Activated T-helper 17 cell treated with anti-CD3 and anti-CD28 coated beads, Interleukin-2, amount 50 U/mL, for 72 hours (primary cell): ENCODE data around the gene RCCD1. TPM values are rescaled to one million over a fixed set of nuclear protein-coding genes. Genes with fewer than 3 reads are reported as not detected.
"Not testable (repeated sequence)": the region's sequence is repeated elsewhere in the genome, so short reads cannot be mapped to it uniquely, and the experiment has no call there.

Source experiments
- ATAC-seq: fragments of 150-1000 bp; cut with Tn5 transposase; replicated peaks from 2 replicates; pipeline ENCODE4 v1.10.0; 2021; ENCODE audit warnings: mild to moderate bottlenecking, moderate library complexity
- H3K27ac Mint-ChIP-seq: one replicate; pipeline ENCODE4 v1.8.0; 2022; ENCODE audit warnings: mixed read lengths
- H3K27me3 Mint-ChIP-seq: one replicate; pipeline ENCODE4 v1.8.0; 2022; ENCODE audit warnings: mixed read lengths
- H3K36me3 Mint-ChIP-seq: one replicate; pipeline ENCODE4 v1.8.0; 2022; ENCODE audit warnings: low read depth, mild to moderate bottlenecking, mixed read lengths
- H3K4me1 Mint-ChIP-seq: one replicate; pipeline ENCODE4 v1.8.0; 2022; ENCODE audit warnings: mixed read lengths
- H3K4me3 Mint-ChIP-seq: one replicate; pipeline ENCODE4 v1.8.0; 2022; ENCODE audit warnings: mild to moderate bottlenecking, mixed read lengths
- H3K9me3 Mint-ChIP-seq: one replicate; pipeline ENCODE4 v1.8.0; 2022; ENCODE audit warnings: mixed read lengths
- total RNA-seq, 2 donors: library from RNA; stranded (reverse); gene quantifications; one replicate each; pipeline ENCODE4 v1.2.3, GENCODE V29; 2022

RCCD1 gene
- total RNA-seq, 2 donors from 2014 or later, result 31.9 to 32.8 TPM

DNA sequence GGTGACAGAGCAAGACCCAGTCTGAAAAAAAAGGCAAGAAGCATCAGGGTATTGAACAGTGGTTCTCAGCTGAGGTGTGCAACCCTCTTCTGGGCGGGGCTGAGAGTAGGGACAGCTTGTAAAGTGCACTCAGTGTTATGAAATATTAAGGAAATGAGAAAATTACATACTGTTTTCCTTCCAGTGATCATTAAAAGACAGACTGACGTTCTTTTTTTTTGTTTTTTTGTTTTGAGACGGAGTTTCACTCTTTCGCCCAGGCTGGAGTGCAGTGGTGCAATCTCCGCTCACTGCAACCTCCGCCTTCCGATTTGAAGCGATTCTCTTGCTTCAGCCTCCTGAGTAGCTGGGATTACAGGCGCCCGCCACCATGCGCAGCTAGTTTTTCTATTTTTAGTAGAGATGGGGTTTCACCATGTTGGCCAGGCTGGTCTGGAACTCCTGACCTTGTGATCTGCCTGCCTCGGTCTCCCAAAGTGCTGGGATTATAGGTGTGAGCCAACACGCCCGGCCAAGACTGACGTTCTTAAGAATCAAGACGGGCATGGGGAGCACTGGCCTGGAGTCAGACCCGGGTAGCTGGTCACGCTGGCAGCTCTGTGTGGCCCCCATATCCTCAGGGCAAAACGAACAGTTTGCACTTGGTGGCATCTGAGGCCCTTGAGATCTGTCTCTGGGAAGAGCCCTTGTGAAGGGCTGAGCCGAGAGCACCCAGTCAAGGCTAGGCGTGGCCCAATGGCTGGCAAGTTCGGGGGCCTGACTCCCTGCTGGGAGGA lies 40.2 kb upstream of the RCCD1 start:
- ATAC-seq, result no peak
- H3K9me3 Mint-ChIP-seq, result no peaks in the 10 kb centered on the region
- no peak overlapping the region for H3K27ac Mint-ChIP-seq
- no peaks in the 10 kb centered on the region for H3K4me1 Mint-ChIP-seq
- no peak overlapping the region for H3K4me3 Mint-ChIP-seq
- H3K36me3 Mint-ChIP-seq, result peaks cover 98% of the 10 kb centered on the region
- no peaks in the 10 kb centered on the region for H3K27me3 Mint-ChIP-seq

DNA sequence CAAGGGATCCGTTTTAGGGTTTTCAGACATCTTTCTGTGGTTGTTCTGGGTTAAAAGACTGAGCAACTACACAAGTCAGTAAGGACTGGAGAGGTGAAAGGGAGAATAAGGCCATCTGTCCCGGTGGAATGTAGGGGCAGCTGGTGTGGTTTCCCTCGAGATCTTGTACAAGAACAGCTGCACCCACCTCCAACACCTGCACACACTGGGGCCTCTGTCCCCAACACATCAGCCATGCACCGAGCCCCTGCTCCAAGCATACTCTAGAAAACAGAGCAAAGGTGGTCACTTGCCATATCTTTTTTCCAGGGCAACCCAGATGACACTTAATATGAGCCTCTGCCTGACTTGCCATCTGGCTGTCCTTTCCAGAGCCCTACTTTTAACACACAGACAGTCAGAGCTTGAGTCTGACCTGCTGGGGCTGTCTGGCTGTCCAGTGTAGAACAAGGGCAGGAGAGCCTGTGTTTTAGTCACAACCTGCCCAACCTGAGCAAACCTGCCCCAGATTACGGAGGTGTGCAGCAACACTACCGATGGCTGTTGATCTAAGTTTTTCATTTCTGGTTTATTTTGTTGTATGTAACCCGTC lies 39.4 kb upstream of the RCCD1 start:
- Mint-ChIP-seq H3K4me3 (no peak overlapping the region), H3K4me1 (peaks cover 4% of the 10 kb centered on the region), H3K27me3 (no peaks in the 10 kb centered on the region), H3K36me3 (peaks cover 98% of the 10 kb centered on the region), H3K27ac (no peak overlapping the region), H3K9me3 (no peaks in the 10 kb centered on the region)
- ATAC-seq, result no peak

- Mint-ChIP-seq H3K27me3 (no peaks in the 10 kb centered on the region), H3K4me1 (peaks cover 4% of the 10 kb centered on the region), H3K27ac (no peak overlapping the region), H3K9me3 (no peaks in the 10 kb centered on the region), H3K36me3 (peaks cover 98% of the 10 kb centered on the region), H3K4me3 (no peak overlapping the region)
- no peak for ATAC-seq
These were observed 38.8 kb upstream of the RCCD1 start for GRCh38 chr15:90915808-90916440.

GRCh38 chr15:90916461-90916860 lies 38.2 kb upstream of the RCCD1 start:
- Mint-ChIP-seq H3K27ac (no peak overlapping the region), H3K4me1 (peaks cover 4% of the 10 kb centered on the region), H3K4me3 (no peak overlapping the region), H3K36me3 (peaks cover 98% of the 10 kb centered on the region), H3K27me3 (no peaks in the 10 kb centered on the region), H3K9me3 (no peaks in the 10 kb centered on the region)
- no peak for ATAC-seq

DNA sequence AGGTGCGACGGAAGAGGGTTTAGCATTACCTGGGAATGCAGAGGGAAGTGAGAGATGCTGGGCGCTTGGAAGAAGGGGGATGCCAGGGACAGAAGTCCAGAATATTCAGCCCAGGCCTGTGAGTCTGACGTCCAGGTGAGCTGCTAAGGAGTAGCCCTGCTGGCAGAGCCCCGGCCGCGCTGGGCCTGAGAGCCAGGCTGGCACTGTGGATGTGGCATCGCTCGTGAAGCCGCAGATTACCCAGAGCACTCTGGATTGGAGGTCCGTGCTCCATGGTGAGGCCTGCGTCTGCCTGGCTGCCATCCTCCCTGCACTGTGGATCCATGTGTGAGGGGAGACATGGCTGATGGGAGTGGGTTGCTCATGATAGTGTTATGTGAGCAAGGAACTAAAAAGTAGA lies 37.1 kb upstream of the RCCD1 start:
- H3K9me3 Mint-ChIP-seq, result no peaks in the 10 kb centered on the region

GRCh38 chr15:90918034-90918788 lies 36.5 kb upstream of the RCCD1 start:
- Mint-ChIP-seq H3K9me3 (no peaks in the 10 kb centered on the region), H3K27ac (peak overlapping the region; percentile 50), H3K4me1 (peaks cover 9% of the 10 kb centered on the region), H3K36me3 (peaks cover 97% of the 10 kb centered on the region), H3K27me3 (no peaks in the 10 kb centered on the region), H3K4me3 (no peak overlapping the region)
- ATAC-seq, result no peak

More for the DNA sequence above, 37.1 kb upstream of the RCCD1 start:
- Mint-ChIP-seq H3K27ac (no peak overlapping the region), H3K36me3 (peaks cover 96% of the 10 kb centered on the region), H3K27me3 (no peaks in the 10 kb centered on the region), H3K4me1 (peaks cover 4% of the 10 kb centered on the region), H3K4me3 (no peak overlapping the region)
- ATAC-seq, result no peak

DNA sequence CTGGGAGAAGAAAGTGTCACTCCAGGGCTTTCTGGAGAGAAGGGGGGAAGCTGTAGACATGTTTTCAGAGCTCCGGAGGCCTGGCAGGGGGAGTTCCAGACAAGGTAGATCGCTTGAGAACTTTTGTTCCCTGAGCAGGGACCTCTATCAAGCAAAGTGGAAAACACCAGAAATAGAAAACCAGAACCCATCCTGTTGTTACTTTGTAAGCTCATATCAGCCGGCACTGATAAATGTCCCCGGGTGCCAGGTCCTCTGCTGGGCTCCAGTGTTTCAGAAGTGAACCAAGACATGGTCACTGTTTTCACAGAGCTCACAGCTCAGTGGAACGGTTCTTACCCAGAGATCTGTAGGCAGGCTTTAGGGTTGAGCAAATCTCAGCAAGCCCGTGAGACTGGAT lies 35.8 kb upstream of the RCCD1 start:
- Mint-ChIP-seq H3K27me3 (no peaks in the 10 kb centered on the region), H3K4me1 (peaks cover 10% of the 10 kb centered on the region), H3K4me3 (no peak overlapping the region), H3K27ac (peak overlapping the region; percentile 50), H3K9me3 (no peaks in the 10 kb centered on the region), H3K36me3 (peaks cover 90% of the 10 kb centered on the region)
- ATAC-seq, result no peak

- no peak for ATAC-seq
- Mint-ChIP-seq H3K27me3 (no peaks in the 10 kb centered on the region), H3K36me3 (peaks cover 60% of the 10 kb centered on the region), H3K9me3 (no peaks in the 10 kb centered on the region), H3K4me3 (no peak overlapping the region), H3K27ac (peak overlapping the region; percentile 84), H3K4me1 (peaks cover 22% of the 10 kb centered on the region)
These were observed 32.8 kb upstream of the RCCD1 start for GRCh38 chr15:90921887-90922286.

GRCh38 chr15:90922712-90923322 lies 31.9 kb upstream of the RCCD1 start:
- peaks cover 22% of the 10 kb centered on the region for H3K4me1 Mint-ChIP-seq
- H3K27me3 Mint-ChIP-seq, H3K9me3 Mint-ChIP-seq: not testable (repeated sequence)
- peaks cover 51% of the 10 kb centered on the region for H3K36me3 Mint-ChIP-seq
- H3K4me3 Mint-ChIP-seq, result peak overlapping the region; percentile 63
- ATAC-seq, result peak; percentile 95
- H3K27ac Mint-ChIP-seq, result peak overlapping the region; percentile 84

- H3K9me3 Mint-ChIP-seq, result no peaks in the 10 kb centered on the region
- no peaks in the 10 kb centered on the region for H3K27me3 Mint-ChIP-seq
- H3K27ac Mint-ChIP-seq, result peak overlapping the region; percentile 84
- ATAC-seq, result peak; percentile 76
- H3K36me3 Mint-ChIP-seq, result peaks cover 35% of the 10 kb centered on the region
- peaks cover 22% of the 10 kb centered on the region for H3K4me1 Mint-ChIP-seq
- H3K4me3 Mint-ChIP-seq, result peak overlapping the region; percentile 63
These were observed 30.3 kb upstream of the RCCD1 start for GRCh38 chr15:90924375-90924774.

DNA sequence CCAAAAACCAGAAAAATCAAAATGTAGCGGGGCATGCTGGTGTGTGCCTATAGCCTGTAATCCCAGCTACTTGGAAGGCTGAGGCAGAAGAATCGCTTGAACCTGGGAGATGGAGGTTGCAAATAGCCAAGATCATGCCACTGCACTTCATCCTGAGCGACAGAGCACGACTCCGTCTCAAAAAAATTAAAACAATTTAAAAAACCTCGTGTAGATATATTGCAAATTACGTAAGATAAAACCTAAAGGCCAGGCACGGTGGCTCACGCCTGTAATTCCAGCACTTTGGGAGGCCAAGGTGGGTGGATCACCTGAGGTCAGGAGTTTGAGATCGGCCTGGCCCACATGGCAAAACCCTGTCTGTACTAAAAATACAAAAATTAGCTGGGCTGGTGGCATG lies 27.9 kb upstream of the RCCD1 start:
- H3K4me1 Mint-ChIP-seq, result peaks cover 25% of the 10 kb centered on the region
- ATAC-seq, H3K9me3 Mint-ChIP-seq, H3K27me3 Mint-ChIP-seq, H3K27ac Mint-ChIP-seq, H3K4me3 Mint-ChIP-seq: not testable (repeated sequence)
- peaks cover 30% of the 10 kb centered on the region for H3K36me3 Mint-ChIP-seq

- not testable (repeated sequence) for H3K9me3 Mint-ChIP-seq, H3K27me3 Mint-ChIP-seq, ATAC-seq
- Mint-ChIP-seq H3K27ac (peak overlapping the region; percentile 22), H3K4me1 (peaks cover 26% of the 10 kb centered on the region), H3K36me3 (peaks cover 21% of the 10 kb centered on the region), H3K4me3 (peak overlapping the region; percentile 83)
These were observed 26.6 kb upstream of the RCCD1 start for GRCh38 chr15:90928106-90928505.

GRCh38 chr15:90929246-90930019 lies 25.3 kb upstream of the RCCD1 start:
- Mint-ChIP-seq H3K27ac (peak overlapping the region; percentile 98), H3K4me1 (peaks cover 24% of the 10 kb centered on the region), H3K36me3 (peaks cover 21% of the 10 kb centered on the region), H3K27me3 (no peaks in the 10 kb centered on the region), H3K9me3 (no peaks in the 10 kb centered on the region), H3K4me3 (peak overlapping the region; percentile 83)
- ATAC-seq, result no peak
